ENCODE measurements around the gene KMT2D.

KMT2D gene

DNA sequence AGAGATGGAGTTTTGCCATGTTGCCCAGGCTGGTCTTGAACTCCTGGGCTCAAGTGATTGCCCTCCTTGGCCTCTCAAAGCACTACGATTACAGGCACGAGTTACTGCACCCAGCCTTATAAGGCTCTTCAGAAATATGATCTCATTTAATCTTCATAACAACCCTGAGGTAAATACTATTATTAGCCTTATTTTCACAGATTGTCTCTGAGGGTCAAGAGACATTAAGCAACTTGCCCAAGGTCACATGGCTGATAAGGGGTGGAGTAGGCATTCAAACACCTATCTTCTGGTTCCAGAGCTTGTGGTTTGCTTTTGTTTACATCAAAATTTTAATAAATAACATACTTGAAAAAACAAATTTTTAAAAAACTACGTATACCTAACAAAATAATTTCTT is 47.2 kb downstream of the KMT2D start:
- no peaks in the 10 kb centered on the region for H3K9me2 ChIP-seq (replicated peaks; ENCODE audit: low read depth, low read length)
- H3K4me3 ChIP-seq (ENCODE audit: low read length, poor library complexity, severe bottlenecking): no peak overlapping the region
- peaks cover 7% of the 10 kb centered on the region for H3K4me1 ChIP-seq (ENCODE audit: insufficient read depth, low read length, poor library complexity, severe bottlenecking)
- H4K20me1 ChIP-seq (ENCODE audit: insufficient read depth, low read length, poor library complexity, severe bottlenecking): no peaks in the 10 kb centered on the region
- H2AFZ ChIP-seq (ENCODE audit: low read length): no peak overlapping the region
- H3K27me3 ChIP-seq (ENCODE audit: insufficient read depth, low read length, poor library complexity, severe bottlenecking): no peaks in the 10 kb centered on the region
- no peak for TF ChIP-seq EZH2phosphoT487 (IDR thresholded peaks at IDR 0.05; ENCODE audit: borderline replicate concordance)
- TF ChIP-seq, protein P1, sequence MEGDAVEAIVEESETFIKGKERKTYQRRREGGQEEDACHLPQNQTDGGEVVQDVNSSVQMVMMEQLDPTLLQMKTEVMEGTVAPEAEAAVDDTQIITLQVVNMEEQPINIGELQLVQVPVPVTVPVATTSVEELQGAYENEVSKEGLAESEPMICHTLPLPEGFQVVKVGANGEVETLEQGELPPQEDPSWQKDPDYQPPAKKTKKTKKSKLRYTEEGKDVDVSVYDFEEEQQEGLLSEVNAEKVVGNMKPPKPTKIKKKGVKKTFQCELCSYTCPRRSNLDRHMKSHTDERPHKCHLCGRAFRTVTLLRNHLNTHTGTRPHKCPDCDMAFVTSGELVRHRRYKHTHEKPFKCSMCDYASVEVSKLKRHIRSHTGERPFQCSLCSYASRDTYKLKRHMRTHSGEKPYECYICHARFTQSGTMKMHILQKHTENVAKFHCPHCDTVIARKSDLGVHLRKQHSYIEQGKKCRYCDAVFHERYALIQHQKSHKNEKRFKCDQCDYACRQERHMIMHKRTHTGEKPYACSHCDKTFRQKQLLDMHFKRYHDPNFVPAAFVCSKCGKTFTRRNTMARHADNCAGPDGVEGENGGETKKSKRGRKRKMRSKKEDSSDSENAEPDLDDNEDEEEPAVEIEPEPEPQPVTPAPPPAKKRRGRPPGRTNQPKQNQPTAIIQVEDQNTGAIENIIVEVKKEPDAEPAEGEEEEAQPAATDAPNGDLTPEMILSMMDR (conservative IDR thresholded peaks at IDR 0.05; ENCODE audit: low read length): no peak
- 0 out of 2 replicates have a peak, but pooled peaks cover 11% of the 10 kb centered on the region for H3K79me2 ChIP-seq (ENCODE audit: insufficient read depth, low read length)
- no peaks in the 10 kb centered on the region for H3F3A ChIP-seq (ENCODE audit: low read depth)
- no peak overlapping the region for H3K9ac ChIP-seq (ENCODE audit: low read depth, low read length, poor library complexity, severe bottlenecking)
- H3K9me3 ChIP-seq (ENCODE audit: insufficient read depth, low read depth, low read length): no peaks in the 10 kb centered on the region
- no peaks in the 10 kb centered on the region for H3K36me3 ChIP-seq (ENCODE audit: insufficient read depth, low read length)
- H3K4me2 ChIP-seq (ENCODE audit: low read depth, low read length, poor library complexity, severe bottlenecking): no peak overlapping the region

DNA sequence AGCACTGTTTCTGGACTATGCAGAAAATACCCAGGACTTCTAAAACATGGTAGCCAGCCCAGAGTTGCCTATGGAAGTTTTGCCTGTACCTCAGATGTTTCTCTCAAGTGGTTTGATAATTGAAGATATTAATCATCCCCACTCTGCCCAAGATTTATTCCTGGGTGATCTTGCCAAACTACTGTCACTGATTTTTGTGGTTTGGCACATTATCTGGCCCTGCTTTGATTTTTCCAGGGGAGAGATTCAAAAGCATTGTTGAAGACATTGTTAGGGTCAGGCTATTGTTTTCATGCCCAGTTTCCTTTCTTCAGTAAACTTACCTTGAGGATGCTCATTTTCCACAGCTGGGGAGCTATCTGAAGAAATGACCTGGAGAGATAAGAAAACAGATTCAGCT is 47.9 kb downstream of the KMT2D start:
- TF ChIP-seq EZH2phosphoT487 (IDR thresholded peaks at IDR 0.05; ENCODE audit: borderline replicate concordance): no peak
- Histone ChIP-seq H3F3A (ENCODE audit: low read depth) (no peaks in the 10 kb centered on the region), H3K4me3 (ENCODE audit: low read length, poor library complexity, severe bottlenecking) (no peak overlapping the region), H3K79me2 (ENCODE audit: insufficient read depth, low read length) (0 out of 2 replicates have a peak, but pooled peaks cover 8% of the 10 kb centered on the region), H3K4me1 (ENCODE audit: insufficient read depth, low read length, poor library complexity, severe bottlenecking) (peaks cover 4% of the 10 kb centered on the region), H3K9me2 (replicated peaks; ENCODE audit: low read depth, low read length) (no peaks in the 10 kb centered on the region), H4K20me1 (ENCODE audit: insufficient read depth, low read length, poor library complexity, severe bottlenecking) (no peaks in the 10 kb centered on the region), H2AFZ (ENCODE audit: low read length) (no peak overlapping the region), H3K36me3 (ENCODE audit: insufficient read depth, low read length) (no peaks in the 10 kb centered on the region), H3K27me3 (ENCODE audit: insufficient read depth, low read length, poor library complexity, severe bottlenecking) (no peaks in the 10 kb centered on the region), H3K4me2 (ENCODE audit: low read depth, low read length, poor library complexity, severe bottlenecking) (no peak overlapping the region), H3K9ac (ENCODE audit: low read depth, low read length, poor library complexity, severe bottlenecking) (no peak overlapping the region), H3K9me3 (ENCODE audit: insufficient read depth, low read depth, low read length) (no peaks in the 10 kb centered on the region)

Data from Loucy (cell line).